Measurements from ENCODE around the gene RB1.
A peak's percentile ranks its signal among the peaks of the same experiment; 100 is the strongest.

- TF ChIP-seq CTCF (conservative IDR thresholded peaks at IDR 0.05 in 1 of 2, IDR thresholded peaks at IDR 0.05 in 1 of 2; ENCODE audit: extremely low read depth in 1 of 2, insufficient read depth in 1 of 2, low read depth in 1 of 2, low read length in 2 of 2) (peak in 1 of 2 donors; percentile 1), EZH2 (IDR thresholded peaks at IDR 0.05; ENCODE audit: borderline replicate concordance, low read length) (no peak)
Measured at GRCh38 chr13:48303359-48304142, at the start of gene RB1.

All from mammary epithelial cell (primary cell).